GM21367 (cell line): Measurements from ENCODE around the gene ARID4B.
"Not testable (repeated sequence)": the region's sequence is repeated elsewhere in the genome, so short reads cannot be mapped to it uniquely, and the experiment has no call there.

ENCODE experiments used
- ATAC-seq: cut with Tn5 transposase; IDR thresholded peaks from one replicate; pipeline ENCODE4 v1.9.1; 2021; ENCODE audit not compliant: unreplicated experiment

The ARID4B gene

DNA sequence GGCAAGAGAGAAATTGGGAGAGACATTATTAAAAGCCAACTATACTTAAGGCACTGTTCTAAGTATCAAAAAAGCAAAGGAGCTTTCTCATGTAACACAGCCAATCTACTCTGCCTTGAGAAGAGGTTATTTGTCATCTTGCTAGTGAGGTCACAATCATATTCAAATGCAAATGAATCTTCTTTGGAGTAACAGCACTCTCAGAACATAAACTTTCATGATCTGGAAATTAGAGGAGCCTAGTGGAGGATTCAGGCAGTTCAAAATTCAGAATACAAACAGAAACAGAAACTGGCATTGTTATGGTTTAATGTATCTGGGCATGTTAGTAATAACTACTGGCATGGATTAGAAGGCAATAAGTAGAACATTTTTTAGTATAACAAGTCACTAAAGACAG, 57.4 kb downstream of the ARID4B start:
- no peak for ATAC-seq

GRCh38 chr1:235269990-235270389, 58.0 kb downstream of the ARID4B start:
- ATAC-seq: not testable (repeated sequence)

DNA sequence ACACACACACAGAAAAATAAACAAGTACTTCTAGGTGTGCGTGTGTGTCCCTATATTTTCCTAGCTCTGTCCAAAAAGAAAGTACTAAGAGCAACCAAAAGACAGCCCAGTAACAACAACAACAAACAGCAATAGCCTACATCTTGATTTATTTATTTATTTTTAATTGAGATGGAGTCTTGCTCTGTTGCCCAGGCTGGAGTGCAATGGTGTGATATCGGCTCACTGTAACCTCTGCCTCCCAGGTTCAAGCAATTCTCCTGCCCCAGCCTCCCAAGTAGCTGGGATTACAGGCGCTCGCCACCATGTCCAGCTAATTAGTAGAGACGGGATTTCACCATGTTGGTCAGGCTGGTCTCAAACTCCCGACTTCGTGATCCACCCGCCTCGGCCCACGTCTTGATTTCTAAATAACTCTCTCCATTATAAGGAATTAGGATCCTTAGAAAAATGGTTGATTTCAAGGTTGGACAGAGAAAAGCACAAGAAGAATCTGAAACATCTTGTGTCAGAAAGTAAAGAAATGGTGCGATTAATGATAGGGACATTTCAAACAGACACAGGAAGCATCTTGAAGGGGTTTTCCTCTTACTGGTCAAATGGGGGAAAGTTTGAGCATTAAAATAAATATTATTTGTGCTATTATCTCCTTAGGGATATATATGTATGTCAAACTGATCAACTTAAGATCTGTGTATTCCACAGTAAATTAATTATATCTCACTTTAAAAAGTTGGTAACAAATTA, 59.4 kb downstream of the ARID4B start:
- ATAC-seq: no peak

- no peak for ATAC-seq
Observed at GRCh38 chr1:235266967-235267366, 61.0 kb downstream of the ARID4B start.

DNA sequence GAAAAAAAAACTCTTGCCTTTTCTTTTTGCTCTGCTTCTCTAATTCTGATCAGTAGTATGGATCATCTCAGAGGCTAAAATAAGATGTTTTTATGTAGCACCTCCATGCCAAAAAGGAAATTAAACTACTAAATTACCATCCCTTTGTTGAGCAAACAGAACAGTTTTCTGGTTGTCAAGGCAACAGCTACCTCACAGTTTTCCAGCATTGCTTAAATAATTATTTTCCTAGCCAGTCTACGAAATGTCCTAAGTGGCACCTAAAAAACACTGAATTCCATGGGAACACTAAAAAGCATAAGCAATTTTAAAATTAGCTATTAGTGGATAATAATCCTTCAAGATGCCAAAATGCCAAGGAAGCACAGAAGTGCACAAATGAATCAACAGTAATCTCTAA, 61.7 kb downstream of the ARID4B start:
- ATAC-seq: no peak

GRCh38 chr1:235265900-235266299, 62.1 kb downstream of the ARID4B start:
- no peak for ATAC-seq

DNA sequence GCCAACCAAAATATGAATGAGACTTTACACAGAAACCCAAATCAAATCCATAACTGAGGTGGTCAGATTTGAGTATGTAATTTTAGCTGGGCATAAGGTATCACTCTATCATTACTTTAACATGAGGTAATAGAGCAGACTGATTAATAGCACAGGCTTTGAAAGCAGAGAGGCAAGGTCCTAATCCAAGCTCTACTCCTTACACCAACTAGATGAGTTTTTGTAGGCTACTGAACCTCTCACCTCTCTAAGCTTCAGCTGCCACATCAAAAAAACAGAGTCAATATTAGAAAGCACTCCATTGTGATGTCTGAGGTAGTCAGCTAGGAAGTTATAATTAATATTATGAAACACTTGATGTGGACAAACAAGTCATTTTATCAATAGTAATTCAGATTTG, 63.7 kb downstream of the ARID4B start:
- ATAC-seq: no peak

- no peak for ATAC-seq
Observed at GRCh38 chr1:235262539-235262938, 65.4 kb downstream of the ARID4B start.

- ATAC-seq: no peak
Observed at GRCh38 chr1:235261243-235261642, 66.7 kb downstream of the ARID4B start.

- no peak for ATAC-seq
Observed at GRCh38 chr1:235259133-235259778, 68.7 kb downstream of the ARID4B start.

- not testable (repeated sequence) for ATAC-seq
Observed at GRCh38 chr1:235258068-235258467, 69.9 kb downstream of the ARID4B start.

DNA sequence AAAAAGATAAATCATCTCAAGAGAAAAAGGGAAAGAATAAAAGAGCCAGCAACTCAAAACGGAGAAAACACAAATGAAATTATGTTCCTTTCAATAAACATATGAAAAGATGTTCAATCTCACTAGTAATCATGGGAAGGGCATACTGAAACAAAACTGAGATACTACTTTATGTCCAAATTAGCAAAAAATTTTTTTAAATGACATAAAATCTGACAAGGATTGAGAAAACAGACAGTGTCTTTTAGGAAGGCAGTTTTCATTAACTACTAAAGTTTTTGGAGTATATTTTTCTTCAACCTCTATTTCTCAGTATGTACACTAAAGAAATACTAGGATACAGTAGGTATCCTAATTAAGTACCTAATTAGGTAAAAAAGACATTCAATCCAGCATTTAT, 73.3 kb downstream of the ARID4B start:
- no peak for ATAC-seq

DNA sequence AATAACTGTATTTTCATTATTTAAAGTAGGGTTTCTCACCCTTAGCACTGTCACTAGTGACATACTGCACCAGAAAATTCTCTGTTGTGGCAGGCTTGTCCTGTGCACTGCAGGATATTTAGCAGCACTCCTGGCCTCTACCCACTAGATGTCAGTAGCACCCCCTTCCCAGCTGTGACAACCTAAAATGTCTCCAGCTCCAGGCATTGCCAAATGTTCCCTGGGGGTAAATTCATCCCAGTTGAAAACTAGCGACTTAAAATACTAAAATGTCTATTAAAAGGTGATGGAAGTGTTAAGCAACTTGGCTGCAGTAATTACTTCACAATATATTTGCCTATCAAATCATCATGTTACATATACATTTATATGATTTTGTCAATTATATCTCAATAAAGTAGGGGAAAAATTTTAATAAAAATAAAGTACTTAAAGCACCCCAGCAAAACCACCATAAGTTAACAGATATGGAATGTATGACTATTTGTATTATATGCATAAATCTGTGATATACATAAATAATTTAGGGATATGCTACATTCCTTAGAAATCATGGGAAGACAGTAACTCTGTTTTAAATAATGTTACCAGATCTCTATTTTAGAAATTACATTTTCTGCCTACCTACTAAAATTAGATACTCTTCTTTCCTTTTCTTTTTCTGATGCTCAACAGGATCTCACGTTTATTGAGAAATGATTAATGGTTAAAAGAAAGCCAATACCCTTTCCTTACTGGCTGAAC, 74.6 kb downstream of the ARID4B start:
- ATAC-seq: no peak

- no peak for ATAC-seq
Observed at GRCh38 chr1:235250430-235250829, 77.5 kb downstream of the ARID4B start.

DNA sequence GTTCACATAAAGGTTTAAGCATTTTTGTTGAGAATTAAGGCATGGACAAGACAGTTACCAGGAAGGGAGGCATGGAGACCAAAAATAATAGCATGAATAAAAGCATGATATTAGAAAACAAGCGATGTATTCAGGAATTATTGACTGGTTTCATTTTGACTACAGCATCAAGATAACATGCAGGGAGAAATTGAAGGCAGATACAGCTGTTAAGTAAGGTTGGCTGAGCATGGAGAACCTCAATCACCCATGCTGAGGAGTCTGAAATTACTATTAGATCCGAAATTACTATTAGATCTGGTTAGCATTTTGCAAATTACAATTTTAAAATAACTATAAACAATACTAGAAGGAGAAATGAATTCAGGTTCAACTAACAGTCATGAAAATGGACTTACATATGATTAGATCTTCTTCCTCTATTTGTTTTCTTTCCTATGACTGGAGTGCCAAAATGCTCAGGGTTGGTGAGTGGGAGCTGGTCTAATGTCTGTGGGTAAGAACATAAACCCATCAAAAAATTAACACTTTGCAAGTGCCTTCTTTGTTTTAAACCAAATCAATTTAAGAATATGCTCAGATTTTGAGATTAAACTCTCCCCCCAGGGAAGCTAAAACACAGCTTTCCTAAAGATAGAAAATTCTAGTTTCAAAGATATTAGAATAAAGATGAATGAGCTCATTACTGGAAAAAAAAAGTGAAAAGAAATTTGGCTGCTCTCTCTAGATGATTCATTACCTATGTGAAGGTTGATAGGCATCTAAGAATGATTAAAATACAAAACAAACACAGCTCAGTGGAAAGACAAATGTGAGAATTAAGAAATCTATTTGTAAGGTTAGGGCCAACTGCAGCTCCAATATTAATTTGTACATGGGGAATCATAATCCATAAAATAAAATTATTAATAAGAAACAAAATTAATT, 81.7 kb downstream of the ARID4B start:
- ATAC-seq: no peak

DNA sequence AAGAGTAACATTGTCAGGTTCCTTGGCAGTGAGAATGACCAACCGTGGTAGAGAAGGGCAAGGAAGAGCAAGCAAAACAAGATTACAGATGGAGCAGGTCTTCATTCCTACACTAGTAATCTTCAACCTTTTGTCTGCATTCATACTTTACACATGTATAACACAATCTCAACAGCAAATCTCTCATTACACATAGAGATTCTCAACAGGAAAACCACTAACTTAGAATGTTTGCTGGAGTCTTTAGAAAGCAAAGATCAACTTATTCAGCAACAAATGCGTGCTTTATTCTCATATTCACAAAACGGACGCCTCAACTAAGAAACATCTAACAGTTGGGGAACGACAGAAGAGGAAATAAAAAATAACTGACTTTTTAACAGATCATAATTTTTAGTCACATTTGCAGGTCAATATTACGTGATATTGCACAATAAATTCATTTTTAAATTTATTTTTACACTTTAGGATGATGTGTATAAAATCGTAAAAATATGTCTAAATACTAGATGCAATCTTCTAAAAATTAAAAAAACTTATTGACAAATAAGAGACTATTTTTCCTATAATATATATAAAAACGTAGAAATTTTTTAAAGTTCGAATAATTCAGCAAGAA, 82.9 kb downstream of the ARID4B start:
- ATAC-seq: no peak

DNA sequence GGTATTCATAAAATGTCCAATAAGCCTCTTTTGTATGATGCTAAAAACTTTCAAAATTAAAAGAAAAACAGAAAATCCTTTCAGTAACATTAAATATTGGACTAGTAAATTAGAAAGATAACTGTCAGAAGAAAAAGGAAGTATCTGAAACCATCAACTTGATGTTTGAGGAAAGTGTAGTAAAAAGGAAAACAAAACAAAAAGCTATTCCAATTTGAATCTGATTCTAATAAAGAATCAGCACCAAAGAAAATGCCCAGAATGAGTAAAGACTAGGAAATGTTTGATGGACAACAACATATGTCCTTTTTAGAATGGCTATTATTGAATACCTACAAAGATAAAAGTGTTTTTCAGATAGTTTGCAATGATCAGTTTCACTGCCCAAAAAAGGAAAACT, 87.0 kb downstream of the ARID4B start:
- ATAC-seq: no peak

GRCh38 chr1:235239851-235240250, 88.1 kb downstream of the ARID4B start:
- no peak for ATAC-seq

GRCh38 chr1:235238558-235238957, 89.4 kb downstream of the ARID4B start:
- no peak for ATAC-seq

DNA sequence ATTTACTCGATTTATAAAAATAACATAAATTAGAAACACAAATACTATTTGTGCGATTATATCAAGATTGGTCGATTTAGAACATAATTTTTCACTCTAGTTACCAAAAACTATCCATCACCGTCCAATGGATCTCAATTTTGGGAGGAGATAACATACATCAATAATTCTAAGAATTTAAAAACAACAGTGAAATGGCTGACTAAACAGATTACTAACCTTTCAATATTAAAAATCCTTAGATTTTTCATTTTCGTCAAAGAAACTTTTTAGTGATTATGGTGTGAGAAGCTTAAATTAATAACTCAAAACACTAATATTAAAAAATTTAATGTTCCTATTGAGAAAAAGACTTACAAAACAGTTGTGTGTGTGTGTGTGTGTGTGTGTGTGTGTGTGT, 91.9 kb downstream of the ARID4B start:
- no peak for ATAC-seq

- no peak for ATAC-seq
Observed at GRCh38 chr1:235229868-235230267, 98.1 kb downstream of the ARID4B start.
